ENCODE data around the gene MAP3K21.

Gene MAP3K21

DNA sequence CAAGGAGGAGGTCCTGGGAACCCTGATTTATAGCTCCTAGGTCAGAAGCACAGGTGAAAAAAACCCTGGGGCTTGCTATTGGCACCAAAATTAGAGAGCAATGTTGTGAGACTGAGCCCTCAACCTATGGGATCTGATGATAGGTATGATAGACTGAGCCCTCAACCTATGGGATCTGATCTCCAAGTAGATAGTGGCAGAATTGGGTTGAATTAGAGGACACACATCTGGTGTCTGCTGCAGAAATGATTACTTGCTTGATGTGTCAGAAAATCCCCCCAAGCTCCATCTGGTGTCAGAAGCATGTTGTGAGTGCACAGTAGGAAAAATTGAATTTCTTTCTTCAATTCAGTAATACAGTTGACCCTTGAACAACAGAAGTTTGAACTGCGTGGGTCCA is 62.4 kb downstream of the MAP3K21 start:
- no peak for DNase-seq (ENCODE audit: low spot score)

DNA sequence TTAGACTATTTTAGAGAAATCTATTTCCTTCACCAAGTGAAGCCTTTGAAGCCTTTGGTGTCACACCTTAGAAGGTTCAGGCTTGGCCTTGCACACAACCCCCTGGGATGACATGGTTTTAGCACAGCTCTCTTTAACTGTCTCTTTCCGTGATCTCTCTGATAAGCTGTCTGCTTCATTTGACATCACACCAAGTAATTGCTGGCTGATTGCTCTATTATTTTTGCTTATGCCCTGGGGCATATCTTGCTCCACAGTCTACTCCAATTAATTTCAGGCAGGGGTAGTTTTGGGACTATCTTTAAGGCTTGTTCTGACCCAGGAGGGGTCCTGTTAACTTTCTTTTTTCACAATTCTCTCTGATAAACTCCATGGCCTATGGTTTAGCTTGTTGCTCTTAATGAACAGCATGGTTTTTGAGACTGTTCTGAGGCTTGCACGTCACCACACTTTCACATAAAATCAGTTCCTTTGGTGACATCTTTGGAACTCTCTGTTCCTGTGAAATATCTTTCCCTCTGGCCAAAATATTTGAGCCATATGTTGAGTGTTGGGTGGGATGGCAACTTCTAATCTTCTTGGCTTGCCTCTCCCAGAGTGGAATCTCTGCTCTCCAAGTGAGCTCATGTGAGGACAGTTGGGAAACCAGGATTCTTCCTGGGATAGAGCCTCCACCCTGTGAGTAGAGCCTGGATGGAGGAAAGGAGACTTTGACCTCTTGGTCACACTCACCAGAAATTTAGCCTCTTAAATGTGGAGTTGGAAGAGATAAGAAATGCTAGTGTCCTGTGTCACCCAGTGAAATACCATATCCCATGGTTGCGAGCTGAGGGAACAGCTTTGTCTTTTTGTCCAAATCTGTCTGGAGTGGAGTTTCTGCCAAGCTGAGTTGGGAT is 63.6 kb downstream of the MAP3K21 start:
- DNase-seq (ENCODE audit: low spot score), result no peak

DNA sequence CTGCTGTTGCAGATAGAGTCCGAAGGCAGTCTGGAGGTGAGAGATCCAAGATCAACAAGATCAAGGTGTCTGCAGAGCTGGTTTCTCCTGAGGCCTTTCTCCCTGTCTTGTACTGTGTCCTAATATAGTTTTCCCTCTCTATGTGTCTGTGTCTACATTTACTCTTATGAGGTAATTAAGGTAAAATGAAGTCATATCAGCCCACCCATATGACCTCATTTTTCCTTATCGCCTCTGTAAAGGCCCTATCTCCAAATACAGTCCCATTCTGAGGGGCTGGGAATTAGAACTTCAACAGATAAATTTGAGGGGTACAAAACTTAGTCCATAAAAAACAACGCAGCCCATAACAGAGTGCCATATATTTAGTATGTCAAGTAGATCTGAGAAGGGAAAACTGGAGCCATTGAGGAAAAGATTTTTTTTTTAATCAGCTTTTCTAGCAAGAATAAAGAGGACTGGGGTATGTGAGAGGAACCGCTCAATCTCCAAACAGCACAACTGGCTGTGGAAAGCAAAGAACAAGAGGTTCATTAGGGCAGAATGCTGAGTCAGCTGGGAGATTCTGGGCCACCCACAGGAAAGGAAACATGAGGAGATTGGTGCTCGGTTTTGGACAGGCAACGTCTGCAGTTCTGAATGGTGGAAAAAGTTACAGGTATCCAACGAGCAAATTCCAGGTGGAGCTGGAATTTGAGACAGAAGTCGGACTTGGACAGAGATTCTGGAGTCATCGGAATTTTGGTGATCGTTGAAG is 65.7 kb downstream of the MAP3K21 start:
- no peak for DNase-seq (ENCODE audit: low spot score)

DNA sequence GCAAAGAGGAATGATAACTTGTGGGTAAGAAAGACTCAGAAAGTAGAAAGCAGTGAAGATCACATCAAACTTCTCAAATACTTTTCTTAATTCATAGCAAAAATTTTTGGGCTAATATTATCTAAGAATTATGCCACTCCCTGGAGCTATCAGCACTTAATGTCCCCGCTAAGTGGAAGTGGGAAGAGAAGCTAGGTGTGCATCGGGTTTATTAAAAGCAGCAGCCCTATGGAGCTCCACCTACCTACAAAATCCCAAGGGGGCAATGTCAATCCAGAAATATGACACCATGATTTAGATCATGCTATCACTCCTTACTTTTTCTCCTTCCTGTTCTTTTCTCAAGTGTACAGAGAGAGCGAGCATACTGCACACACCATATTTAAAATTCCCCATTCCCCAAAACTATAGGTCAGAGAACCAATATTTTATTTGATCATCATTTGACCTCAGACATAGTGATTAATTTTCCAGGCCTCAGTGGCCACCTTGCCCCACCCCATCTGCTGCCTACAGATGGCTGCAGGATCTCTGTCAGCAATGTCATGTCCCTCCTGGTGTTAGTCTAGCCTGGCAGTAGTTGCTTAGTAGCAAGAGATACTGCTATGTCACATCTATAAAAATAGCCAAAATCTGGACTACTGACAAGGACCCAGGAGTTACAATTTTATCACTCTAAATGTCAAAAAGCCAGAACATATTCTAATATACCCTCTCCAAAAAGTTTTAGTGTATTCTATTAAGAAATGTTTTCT is 66.6 kb downstream of the MAP3K21 start:
- DNase-seq (ENCODE audit: low spot score), result no peak

DNA sequence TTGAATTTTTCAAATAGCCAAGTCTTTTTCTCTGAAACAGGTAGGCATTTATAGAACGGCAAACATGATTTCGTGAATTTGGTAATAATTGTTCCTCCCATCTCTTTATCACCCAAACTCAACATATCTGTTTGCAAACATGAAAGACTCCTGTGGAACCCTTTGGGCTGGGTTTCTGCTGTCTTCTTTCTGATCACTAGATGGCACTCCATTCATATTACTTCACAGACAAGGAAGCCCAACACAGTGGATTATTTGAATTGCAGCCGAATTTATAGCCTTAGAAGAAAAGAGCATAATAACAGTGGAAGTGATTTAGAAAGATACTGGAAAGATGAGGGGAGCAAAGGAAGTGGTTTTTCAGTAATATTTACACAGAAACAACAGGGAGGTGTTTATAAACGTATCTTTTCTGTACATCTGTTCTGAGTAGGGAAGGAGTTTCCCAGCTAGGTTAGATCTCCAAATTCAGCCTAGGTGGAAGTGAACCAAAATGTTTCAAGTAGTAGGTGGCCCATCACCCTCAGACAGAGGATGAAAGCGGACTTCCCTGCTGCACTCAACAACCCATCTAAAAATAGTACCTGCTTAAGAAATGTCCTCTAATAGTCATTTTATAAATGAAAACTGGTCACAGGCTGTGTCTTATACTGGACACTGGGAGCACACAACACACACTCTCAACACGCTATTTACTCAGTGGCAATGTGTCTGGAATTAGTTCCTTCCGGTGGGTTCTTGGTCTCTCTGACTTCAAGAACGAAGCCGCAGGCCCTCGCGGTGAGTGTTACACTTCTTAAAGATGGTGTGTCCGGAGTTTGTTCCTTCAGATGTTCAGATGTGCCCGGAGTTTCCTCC is 67.6 kb downstream of the MAP3K21 start:
- peak; percentile 68 for DNase-seq (ENCODE audit: low spot score)

DNA sequence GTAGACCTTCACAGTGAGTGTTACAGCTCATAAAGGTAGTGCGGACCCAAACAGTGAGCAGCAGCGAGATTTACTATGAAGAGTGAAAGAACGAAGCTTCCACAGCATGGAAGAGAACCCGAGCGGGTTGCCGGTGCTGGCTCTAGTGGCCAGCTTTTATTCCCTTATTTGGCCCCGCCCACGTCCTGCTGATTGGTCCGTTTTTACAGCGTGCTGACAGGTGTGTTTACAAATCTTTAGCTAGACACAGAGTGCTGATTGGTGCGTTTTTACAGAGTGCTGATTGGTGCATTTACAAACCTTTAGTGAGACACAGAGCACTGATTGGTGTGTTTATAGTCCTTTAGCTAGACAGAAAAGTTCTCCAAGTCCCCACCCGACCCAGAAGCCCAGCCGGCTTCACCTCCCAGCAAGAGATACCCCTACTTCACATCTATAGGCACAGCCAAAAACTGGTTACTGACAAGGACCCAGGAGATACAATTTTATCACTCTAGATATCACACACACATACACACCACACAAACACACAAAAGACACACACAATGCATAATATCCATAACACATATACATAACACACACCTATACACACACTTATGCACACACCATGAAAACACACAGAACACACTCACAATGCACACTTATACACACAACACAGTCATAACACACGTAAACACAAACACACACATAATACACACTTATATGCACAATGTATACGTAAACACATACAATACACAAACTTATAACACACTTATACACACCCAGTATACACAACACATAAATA is 68.5 kb downstream of the MAP3K21 start:
- no peak for DNase-seq (ENCODE audit: low spot score)

DNA sequence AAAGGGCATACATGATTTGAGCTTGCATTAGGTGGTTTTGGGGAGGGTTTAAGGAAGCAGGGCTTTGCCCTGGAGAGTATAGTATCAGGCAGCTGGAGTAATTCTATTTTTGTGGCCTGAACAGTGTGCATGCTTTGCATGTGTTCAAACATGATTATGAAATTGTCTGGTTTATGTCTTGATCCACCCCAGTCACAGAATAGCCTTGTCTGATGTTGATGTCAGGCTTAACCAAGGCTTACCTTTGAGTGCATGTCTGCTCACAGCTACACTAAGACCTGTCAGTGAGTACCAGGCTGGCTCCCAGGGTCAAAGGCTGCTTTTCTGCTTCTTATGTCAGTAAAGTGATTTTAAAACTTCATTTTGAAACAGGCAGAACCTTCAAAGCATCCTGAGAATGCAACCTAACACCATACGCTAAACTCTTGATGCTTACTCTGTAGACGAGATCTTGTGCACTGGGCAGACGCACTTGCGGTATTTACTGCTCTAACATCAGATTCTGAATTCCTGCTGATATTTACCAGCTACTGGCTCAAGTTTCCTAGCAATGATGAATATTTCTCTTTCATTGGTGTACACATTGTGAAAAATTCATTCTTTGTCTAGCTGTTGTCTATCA is 78.9 kb downstream of the MAP3K21 start:
- peak; percentile 2 for DNase-seq (ENCODE audit: low spot score)

DNA sequence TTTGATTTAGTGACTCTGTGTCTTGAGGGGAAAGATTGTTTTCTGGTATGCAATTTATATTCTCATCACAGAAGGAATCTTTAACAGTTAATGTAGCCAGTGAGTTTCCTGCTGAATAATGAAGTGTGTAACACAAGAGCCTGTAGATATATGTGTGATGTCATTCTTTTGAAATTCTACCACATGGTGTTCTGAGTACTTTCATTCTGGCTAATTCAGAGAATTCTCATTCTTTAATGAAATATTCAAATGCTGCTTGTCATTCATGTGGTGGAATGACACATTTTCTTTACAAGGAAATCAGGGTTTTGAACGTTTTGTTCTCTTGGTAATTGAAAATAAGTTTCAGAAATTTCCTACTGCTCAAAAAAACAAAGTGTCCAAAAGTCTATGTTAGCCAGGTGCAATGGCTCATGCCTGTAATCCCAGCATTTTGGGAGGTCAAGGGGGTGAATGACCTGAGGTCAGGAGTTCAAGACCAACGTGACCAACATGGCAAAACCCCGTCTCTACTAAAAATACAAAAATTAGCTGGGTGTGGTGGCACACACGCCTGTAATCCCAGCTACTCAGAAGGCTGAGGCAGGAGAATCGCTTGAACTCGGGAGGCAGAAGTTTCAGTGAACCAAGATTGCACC is 79.6 kb downstream of the MAP3K21 start:
- peak; percentile 40 for DNase-seq (ENCODE audit: low spot score)

DNA sequence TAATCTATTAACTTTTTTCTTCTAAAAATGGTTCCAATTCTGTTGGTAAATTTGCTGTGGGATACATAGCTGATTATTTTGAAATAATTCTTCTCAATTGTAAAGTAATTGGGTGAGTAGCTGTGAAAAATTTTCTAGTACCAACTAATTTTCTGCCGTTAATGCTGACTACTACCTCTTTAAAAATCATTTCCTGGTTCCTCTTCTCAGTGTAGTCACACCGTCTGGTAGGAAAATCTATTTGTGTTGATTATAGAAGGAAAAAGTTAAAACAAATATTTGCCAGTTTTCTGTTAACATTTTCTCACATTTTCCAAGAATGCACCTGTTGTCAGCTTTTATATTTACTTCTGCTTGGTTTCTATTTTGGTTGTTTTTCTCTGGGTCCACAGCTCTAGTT is 82.0 kb downstream of the MAP3K21 start:
- DNase-seq (ENCODE audit: low spot score), result no peak

DNA sequence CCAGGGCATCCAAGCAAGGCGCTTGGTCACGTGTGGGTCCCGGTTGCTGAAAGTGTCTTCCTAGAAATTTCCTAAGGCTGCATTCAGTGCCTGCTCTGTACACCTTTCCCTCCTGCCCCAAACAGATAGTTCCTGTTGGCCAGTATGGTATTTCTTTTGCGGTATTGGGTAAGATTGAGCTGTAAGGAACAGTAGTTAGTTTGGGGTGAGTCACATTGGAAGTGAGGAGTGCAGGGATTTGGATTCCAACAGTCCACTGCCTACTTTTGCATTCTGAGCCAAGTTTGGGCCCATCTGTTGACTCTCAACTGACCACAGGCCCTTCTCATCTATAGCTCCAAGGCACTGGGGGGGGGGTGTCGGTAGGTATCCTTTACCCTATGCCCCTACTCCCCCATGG is 83.4 kb downstream of the MAP3K21 start:
- DNase-seq (ENCODE audit: low spot score), result no peak

DNA sequence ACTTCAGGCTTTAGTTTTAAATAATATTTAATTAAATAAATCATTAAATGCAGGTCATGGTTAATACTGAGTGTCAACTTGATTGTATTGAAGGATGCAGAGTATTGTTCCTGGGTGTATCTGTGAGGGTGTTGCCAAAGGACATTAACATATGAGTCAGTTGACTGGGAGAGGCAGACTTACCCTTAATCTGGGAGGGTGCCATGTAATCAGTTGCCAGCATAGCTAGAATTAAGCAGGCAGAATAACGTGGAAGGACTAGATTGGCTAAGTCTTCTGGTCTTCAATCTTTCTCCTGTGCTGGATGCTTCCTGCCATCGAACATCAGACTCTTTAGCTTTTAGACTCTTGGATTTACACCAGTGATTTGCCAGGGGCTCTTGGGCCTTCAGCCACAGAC is 85.3 kb downstream of the MAP3K21 start:
- no peak for DNase-seq (ENCODE audit: low spot score)

DNA sequence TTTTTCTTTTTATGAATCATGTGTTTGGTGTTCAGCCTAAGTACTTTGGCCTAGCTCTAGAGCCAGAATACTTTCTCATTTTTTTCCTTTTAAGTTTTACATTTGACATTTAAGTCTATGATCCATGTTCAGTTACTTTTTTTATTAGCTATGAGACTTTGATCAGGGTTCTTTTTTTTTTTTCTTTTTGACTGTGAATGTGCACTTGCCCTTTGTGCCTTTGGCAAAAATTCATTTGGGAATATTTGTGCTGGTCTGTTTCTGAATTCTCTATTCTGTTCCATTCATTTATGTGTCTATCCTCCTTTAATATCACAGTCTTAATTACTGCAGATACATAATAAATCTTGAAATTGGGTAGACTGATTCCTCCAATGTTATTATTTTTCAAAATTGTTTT is 93.8 kb downstream of the MAP3K21 start:
- DNase-seq (ENCODE audit: low spot score), result no peak

DNA sequence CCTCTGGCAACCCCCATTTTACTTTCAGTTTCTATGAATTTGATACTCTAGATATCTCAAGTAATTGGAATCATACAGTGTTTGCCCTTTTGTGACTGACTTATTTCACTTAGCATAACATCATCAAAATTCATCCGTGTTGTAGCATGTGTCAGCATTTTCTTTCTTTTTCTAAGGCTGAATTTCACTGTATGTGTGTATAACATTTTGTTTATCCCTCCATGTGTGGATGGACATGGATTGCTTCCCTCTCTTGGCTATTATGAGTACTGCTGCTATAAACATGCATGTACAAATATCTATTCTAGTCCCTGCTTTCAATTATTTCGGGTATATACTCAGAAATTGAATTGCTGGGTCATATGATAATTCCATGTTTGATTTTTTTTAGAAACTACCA is 97.3 kb downstream of the MAP3K21 start:
- DNase-seq (ENCODE audit: low spot score), result peak; percentile 13

DNA sequence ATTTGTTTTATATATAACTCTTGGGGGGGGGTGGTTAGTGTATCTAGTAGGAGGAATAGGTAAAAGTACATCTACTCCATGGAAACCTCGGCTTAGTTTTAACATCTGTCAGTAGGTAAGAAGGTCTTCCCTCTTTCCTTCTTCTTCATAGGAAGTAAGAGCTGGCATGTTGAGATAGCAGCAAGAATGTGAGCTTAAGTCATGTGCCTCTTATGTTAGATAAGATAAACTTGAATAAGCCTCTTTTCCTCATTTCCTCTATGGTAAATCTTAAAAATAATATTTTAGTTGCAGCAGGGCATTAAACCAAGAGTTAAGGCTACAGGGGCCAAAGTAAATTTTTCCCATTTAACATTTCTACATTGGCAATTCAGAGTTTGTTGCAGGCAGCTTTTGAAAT is 100.4 kb downstream of the MAP3K21 start:
- no peak for DNase-seq (ENCODE audit: low spot score)

DNA sequence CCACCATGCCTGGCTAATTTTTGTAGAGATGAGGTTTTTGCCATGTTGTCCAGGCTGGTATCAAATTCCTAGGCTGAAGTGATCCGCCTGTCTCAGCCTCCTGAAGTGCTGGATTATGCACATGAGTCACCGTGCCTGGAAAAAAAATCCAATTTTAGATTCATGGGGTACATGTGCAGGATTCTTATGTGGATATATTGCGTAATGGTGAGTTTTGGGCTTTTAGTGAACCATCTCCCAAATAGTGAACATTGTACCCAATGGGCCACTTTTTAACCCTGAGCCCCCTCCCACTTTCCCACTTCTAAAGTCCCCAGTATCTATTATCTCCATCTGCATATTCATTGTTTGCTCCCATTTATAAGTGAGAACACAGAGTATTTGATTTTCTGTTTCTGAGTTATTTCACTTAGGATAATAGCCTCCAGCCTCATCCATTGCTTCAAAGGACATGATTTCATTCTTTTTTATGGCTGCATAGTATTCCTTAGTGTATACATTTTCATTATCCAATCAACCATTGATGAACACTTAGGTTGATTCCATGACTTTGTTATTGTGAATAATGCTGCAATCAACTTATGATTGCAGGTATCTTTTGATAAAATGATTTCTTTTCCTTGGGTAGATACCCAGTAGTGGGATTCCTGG is 104.4 kb downstream of the MAP3K21 start:
- DNase-seq (ENCODE audit: low spot score), result no peak

DNA sequence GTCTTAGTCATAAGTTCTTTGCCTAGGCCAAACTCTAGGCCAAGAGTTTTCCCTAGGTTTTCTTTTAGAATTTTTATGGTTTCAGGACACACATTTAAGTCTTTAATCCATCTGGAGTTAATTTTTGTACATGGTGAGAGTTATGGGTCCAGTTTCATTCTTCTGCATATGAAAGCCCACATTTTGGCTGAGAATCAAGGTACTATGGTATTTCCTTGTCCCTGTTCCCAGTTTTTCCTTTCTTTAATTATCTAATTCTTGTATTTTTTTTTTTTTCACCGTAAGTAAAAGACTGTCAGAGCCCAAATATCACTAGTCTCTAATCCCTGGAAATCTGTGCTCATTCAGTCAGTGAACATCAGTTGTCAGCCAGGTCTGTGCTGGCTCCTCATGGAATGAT is 105.4 kb downstream of the MAP3K21 start:
- no peak for DNase-seq (ENCODE audit: low spot score)

DNA sequence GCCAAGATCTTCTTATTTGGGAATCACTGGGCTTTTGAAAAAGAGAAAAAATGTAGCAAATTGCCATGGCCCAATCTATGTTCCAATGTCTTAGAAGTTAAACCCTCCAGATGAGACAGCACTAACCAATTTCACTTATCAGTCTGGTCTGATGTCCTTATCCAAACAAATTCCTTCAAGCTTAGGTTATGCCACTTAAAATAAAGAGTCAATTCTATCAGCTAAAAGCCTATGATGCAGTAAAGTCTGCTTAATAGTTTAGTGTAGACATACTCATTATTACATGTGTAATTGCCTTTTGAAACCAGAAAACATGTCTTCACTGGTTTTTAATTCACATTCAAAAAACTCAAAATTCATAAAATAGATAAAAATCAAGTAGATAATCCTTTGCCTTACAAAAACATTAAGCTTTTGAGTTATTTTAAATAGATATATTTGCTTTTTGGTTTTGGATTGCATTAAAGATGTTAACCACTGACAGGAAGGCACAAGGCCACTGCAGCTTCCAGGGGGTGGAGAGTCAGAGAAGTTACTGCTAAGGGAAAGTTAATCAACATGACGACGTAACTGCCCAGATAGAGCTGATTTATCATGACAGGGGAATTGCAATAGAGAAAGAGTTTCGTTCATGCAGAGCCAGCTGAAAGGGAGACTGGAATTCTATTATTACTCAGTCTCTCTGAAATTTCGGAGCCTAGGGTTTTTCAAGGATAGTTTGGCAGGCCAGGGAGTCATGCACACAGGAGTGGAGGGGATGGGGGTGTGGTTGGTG is 106.1 kb downstream of the MAP3K21 start:
- DNase-seq (ENCODE audit: low spot score), result no peak

Data from kidney tubule cell (primary cell).